ENCODE data around the gene CHMP3. TPM values are rescaled to one million over a fixed set of nuclear protein-coding genes. Genes with fewer than 3 reads are reported as not detected.

CHMP3 gene
- 10 to 100 TPM; 62.0 to 87.6 (median 80.9) TPM for total RNA-seq
- 10 to 100 TPM; 25.7 to 48.7 TPM for polyA plus RNA-seq

- ATAC-seq (peak; percentile 93 to 98 (median 96)), FAIRE-seq (no peak), DNase-seq (peak; percentile 96 to 99 (median 97))
- TF ChIP-seq, protein P1, sequence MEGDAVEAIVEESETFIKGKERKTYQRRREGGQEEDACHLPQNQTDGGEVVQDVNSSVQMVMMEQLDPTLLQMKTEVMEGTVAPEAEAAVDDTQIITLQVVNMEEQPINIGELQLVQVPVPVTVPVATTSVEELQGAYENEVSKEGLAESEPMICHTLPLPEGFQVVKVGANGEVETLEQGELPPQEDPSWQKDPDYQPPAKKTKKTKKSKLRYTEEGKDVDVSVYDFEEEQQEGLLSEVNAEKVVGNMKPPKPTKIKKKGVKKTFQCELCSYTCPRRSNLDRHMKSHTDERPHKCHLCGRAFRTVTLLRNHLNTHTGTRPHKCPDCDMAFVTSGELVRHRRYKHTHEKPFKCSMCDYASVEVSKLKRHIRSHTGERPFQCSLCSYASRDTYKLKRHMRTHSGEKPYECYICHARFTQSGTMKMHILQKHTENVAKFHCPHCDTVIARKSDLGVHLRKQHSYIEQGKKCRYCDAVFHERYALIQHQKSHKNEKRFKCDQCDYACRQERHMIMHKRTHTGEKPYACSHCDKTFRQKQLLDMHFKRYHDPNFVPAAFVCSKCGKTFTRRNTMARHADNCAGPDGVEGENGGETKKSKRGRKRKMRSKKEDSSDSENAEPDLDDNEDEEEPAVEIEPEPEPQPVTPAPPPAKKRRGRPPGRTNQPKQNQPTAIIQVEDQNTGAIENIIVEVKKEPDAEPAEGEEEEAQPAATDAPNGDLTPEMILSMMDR (IDR thresholded peaks at IDR 0.05): no peak
- intact Hi-C loops (cut with DNase I): no loop called here
- Histone ChIP-seq H3K27ac (peak within 1 kb of the TSS; percentile 99 to 100 (median 100)), H3K36me3 (no peaks in the 10 kb centered on the region), H3K27me3 (no peaks in the 10 kb centered on the region), H3K9me3 (no peaks in the 10 kb centered on the region), H3K4me3 (peak within 1 kb of the TSS; percentile 64 to 88 (median 74)), H3K4me1 (peaks cover 13 to 30% (median 23%) of the 10 kb centered on the region in 3 donors)
- WGBS, 2 donors: 0% methylated on average over 57 of the region's 57 CpGs
These were observed at the start of gene CHMP3 for GRCh38 chr2:86562922-86563649. Gene CHMP3, minus strand, starts transcription at chr2:86563443. Its CDS starts 95 bp downstream, at chr2:86563348.

GRCh38 chr2:86610871-86611270 is 47.6 kb upstream of the CHMP3 start:
- DNase-seq: no peak
- ATAC-seq: no peak
- Histone ChIP-seq H3K4me1 (peaks cover 0 to 5% (median 2%) of the 10 kb centered on the region in 3 donors), H3K36me3 (peaks cover 0 to 55% (median 9%) of the 10 kb centered on the region in 3 donors), H3K4me3 (no peak overlapping the region), H3K27me3 (no peaks in the 10 kb centered on the region), H3K27ac (no peak overlapping the region), H3K9me3 (no peaks in the 10 kb centered on the region)
- 94 to 95% methylated on average over 1 of the region's 1 CpG for WGBS, 2 donors
- FAIRE-seq: no peak
- TF ChIP-seq, protein P1 (IDR thresholded peaks at IDR 0.05): no peak
- intact Hi-C loops (cut with DNase I): no loop called here

GRCh38 chr2:86608832-86609410 is 45.7 kb upstream of the CHMP3 start:
- H3K4me1 ChIP-seq: no peaks in the 10 kb centered on the region
- TF ChIP-seq, protein P1 (IDR thresholded peaks at IDR 0.05): no peak
- H3K4me3 ChIP-seq: no peak overlapping the region
- intact Hi-C loops (cut with DNase I): no loop called here
- ATAC-seq (no peak), FAIRE-seq (no peak), DNase-seq (no peak)
- peaks cover 0 to 62% (median 9%) of the 10 kb centered on the region in 3 donors for H3K36me3 ChIP-seq
- no peaks in the 10 kb centered on the region for H3K27me3 ChIP-seq
- no peaks in the 10 kb centered on the region for H3K9me3 ChIP-seq
- H3K27ac ChIP-seq: no peak overlapping the region
- WGBS, 2 donors: 89 to 91% methylated on average over 2 of the region's 2 CpGs

GRCh38 chr2:86603905-86604304 is 40.7 kb upstream of the CHMP3 start:
- FAIRE-seq (no peak), DNase-seq (no peak), ATAC-seq (no peak)
- Histone ChIP-seq H3K27ac (no peak overlapping the region), H3K9me3 (no peaks in the 10 kb centered on the region), H3K36me3 (peaks cover 0 to 42% (median 4%) of the 10 kb centered on the region in 3 donors), H3K4me1 (no peaks in the 10 kb centered on the region), H3K27me3 (no peaks in the 10 kb centered on the region), H3K4me3 (no peak overlapping the region)
- TF ChIP-seq, protein P1 (IDR thresholded peaks at IDR 0.05): no peak
- 92 to 96% methylated on average over 4 of the region's 4 CpGs for WGBS, 2 donors
- intact Hi-C loops (cut with DNase I): no loop called here

GRCh38 chr2:86598966-86599365 is 35.7 kb upstream of the CHMP3 start:
- Histone ChIP-seq H3K9me3 (no peaks in the 10 kb centered on the region), H3K36me3 (peaks cover 0 to 6% (median 0%) of the 10 kb centered on the region in 3 donors), H3K27ac (no peak overlapping the region), H3K4me1 (no peaks in the 10 kb centered on the region), H3K4me3 (no peak overlapping the region), H3K27me3 (no peaks in the 10 kb centered on the region)
- TF ChIP-seq, protein P1 (IDR thresholded peaks at IDR 0.05): no peak
- no peak for FAIRE-seq
- no peak for ATAC-seq
- intact Hi-C loops (cut with DNase I): no loop called here
- WGBS, 2 donors: 62 to 79% methylated on average over 2 of the region's 2 CpGs
- no peak for DNase-seq
